Nephron (organoid): ENCODE measurements around the gene RCE1.
A peak's percentile ranks its signal among the peaks of the same experiment; 100 is the strongest.

Experiments
- H3K27ac Mint-ChIP-seq, 3 experiments: 2 replicates each; pipeline ENCODE4 v1.8.0; 2020; ENCODE audit warnings: mixed read lengths in 3 of 3, mild to moderate bottlenecking in 2 of 3, moderate library complexity in 1 of 3
- H3K27me3 Mint-ChIP-seq: 2 replicates; pipeline ENCODE4 v1.8.0; 2021; ENCODE audit warnings: low read depth, mild to moderate bottlenecking, moderate library complexity, mixed read lengths
- H3K36me3 Mint-ChIP-seq: 2 replicates; pipeline ENCODE4 v1.8.0; 2020; ENCODE audit warnings: low read depth, mixed read lengths
- H3K4me1 Mint-ChIP-seq: 2 replicates; pipeline ENCODE4 v1.8.0; 2020; ENCODE audit warnings: mixed read lengths
- H3K4me3 Mint-ChIP-seq, 3 experiments: 2 replicates each; pipeline ENCODE4 v1.8.0; 2020; ENCODE audit warnings: mild to moderate bottlenecking in 3 of 3, mixed read lengths in 3 of 3, moderate library complexity in 2 of 3
- H3K9me3 Mint-ChIP-seq: 2 replicates; pipeline ENCODE4 v1.8.0; 2020; ENCODE audit warnings: mixed read lengths
- TF ChIP-seq, protein P1 (sequence below), 3 experiments: fragments of 200-600 bp; sonication (generic); IDR thresholded peaks; one replicate each; pipeline ENCODE4 v1.5.0; 2021; ENCODE audit warnings: antibody characterized with exemption in 3 of 3; ENCODE audit not compliant: unreplicated experiment in 3 of 3

The RCE1 gene

DNA sequence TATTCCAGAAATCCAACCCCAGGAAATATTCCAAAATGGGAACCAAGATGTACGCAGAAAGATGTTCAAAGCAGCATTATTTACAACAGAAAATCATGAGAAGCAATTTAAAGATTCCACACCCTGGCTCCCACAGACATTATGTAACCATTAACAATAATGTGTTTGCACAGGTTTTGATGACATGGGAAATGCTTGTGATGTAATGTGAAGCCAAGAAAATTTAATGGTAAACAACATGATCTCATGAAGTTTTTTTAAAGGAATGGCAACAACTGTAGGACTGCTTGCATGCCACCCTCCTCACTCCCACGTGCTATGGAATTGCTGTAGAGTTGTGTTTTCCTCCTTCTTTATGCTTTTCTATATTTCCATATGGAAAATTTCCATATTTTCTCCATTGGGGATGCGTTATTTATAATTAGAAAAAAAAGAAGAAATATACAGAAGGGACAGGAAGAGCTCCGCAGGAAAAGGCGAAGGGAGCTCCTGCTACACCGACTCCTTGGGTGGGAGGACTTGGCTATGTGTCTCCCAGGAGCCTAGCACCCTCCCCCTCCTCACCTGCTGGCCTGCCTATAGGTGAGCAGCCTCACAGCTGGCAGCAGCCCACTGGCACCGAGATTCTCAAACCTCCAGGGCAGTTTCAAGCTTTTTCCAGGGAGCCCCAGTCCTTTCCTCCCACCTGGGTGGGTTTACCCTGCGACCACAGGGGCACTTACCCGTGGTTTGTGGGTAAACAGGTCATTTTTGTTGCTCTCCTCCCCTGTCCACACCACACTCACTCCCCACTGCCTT is 34.5 kb downstream of the RCE1 start:
- TF ChIP-seq, protein P1, sequence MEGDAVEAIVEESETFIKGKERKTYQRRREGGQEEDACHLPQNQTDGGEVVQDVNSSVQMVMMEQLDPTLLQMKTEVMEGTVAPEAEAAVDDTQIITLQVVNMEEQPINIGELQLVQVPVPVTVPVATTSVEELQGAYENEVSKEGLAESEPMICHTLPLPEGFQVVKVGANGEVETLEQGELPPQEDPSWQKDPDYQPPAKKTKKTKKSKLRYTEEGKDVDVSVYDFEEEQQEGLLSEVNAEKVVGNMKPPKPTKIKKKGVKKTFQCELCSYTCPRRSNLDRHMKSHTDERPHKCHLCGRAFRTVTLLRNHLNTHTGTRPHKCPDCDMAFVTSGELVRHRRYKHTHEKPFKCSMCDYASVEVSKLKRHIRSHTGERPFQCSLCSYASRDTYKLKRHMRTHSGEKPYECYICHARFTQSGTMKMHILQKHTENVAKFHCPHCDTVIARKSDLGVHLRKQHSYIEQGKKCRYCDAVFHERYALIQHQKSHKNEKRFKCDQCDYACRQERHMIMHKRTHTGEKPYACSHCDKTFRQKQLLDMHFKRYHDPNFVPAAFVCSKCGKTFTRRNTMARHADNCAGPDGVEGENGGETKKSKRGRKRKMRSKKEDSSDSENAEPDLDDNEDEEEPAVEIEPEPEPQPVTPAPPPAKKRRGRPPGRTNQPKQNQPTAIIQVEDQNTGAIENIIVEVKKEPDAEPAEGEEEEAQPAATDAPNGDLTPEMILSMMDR (IDR thresholded peaks at IDR 0.05; ENCODE audit: unreplicated experiment in 3 of 3): no peak
- Mint-ChIP-seq H3K9me3 (no peaks in the 10 kb centered on the region), H3K27me3 (no peaks in the 10 kb centered on the region), H3K4me1 (peaks cover 85% of the 10 kb centered on the region), H3K4me3 (peak overlapping the region in 2 of 3 experiments; percentile 31 to 34), H3K36me3 (no peaks in the 10 kb centered on the region), H3K27ac (peak overlapping the region; percentile 71 to 91 (median 82))

DNA sequence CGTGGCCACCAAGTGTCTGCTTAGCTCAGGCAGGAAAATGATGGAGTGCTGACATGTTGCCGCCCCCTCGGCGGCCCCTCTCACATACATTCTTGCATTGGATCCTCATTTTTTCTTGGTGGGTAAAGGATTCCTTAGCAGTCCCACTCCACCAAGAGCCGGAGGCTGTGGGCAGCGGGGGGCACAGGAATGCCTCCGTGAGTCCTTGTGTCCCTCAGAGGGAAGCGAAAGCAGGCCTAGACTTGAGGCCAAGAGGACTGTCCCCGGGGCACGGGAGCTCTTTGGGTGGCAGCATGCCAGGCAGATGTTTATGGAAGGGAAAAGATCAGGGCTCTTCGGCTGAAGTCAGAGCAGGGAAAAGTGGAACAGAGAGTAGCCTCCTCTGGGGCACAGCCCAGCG is 35.2 kb downstream of the RCE1 start:
- TF ChIP-seq, protein P1 (IDR thresholded peaks at IDR 0.05; ENCODE audit: unreplicated experiment in 3 of 3): no peak
- Mint-ChIP-seq H3K9me3 (no peaks in the 10 kb centered on the region), H3K27me3 (no peaks in the 10 kb centered on the region), H3K27ac (peak overlapping the region; percentile 71 to 91 (median 82)), H3K4me3 (peak overlapping the region in 2 of 3 experiments; percentile 25 to 34), H3K4me1 (peaks cover 92% of the 10 kb centered on the region), H3K36me3 (no peaks in the 10 kb centered on the region)

DNA sequence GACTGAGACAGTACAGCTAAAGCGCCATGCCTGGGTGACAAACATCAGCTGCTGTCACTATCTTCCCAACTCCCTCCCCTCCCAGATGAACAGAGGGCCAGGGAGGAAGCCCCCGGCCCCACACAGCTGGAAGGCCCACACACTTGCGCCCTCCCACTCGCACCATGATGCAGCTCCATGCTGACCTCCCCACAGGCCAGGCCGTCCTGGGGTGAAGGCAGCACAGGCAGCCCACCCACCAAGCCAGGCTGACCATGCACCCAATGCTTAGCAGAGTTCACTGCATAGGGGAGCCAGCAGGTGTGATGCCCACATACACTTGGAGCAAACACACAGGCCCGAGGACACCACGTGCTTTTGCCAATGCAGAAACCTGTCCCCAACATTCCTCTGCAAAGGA is 35.8 kb downstream of the RCE1 start:
- Mint-ChIP-seq H3K4me3 (no peak overlapping the region), H3K4me1 (peaks cover 94% of the 10 kb centered on the region), H3K27me3 (no peaks in the 10 kb centered on the region), H3K36me3 (no peaks in the 10 kb centered on the region), H3K27ac (peak overlapping the region in 1 of 3 experiments; percentile 62), H3K9me3 (no peaks in the 10 kb centered on the region)
- TF ChIP-seq, protein P1 (IDR thresholded peaks at IDR 0.05; ENCODE audit: unreplicated experiment in 3 of 3): no peak

DNA sequence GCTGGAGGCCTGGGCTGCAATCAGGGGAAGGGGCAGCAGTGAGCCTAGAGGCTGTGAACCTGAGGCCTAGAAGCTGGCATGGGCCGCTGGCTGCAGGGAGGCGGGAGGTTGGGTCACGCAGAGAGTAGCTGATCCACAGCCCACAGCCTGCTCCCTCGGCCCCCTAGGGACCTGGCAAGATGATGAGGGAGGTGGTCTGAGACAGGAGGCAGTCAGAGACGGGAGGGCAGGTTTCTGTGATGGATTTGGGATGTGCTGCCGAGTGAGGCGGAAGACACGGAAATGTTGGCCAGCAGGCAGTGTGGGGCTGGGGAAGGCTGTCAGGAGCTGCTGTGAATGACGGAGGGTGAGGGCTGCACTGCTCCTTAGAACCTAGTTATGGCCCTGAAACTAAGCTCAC is 36.3 kb downstream of the RCE1 start:
- no peak overlapping the region for H3K4me3 Mint-ChIP-seq
- peaks cover 89% of the 10 kb centered on the region for H3K4me1 Mint-ChIP-seq
- no peaks in the 10 kb centered on the region for H3K27me3 Mint-ChIP-seq
- TF ChIP-seq, protein P1 (IDR thresholded peaks at IDR 0.05; ENCODE audit: unreplicated experiment in 3 of 3): no peak
- H3K36me3 Mint-ChIP-seq: no peaks in the 10 kb centered on the region
- H3K27ac Mint-ChIP-seq: peak overlapping the region; percentile 29 to 68 (median 62)
- H3K9me3 Mint-ChIP-seq: no peaks in the 10 kb centered on the region

DNA sequence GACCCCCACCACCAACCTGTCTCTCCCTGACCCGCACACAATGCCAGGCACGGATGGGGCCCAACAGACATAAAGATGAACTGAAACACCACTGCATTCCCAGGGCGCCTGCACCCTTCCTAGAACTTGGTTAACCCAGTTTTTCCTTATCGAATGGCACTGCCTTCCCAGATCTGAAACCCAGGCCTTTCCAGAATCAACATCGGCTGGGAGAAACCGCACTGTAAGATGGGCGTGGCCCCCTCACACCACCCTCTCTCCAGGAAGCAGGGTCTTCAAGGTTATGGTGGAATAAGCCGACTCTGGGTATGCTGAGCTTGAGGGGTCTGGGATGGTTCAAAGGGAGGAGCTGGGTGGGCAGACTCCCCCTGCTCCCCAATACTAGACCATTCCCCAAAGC is 36.8 kb downstream of the RCE1 start:
- Mint-ChIP-seq H3K27ac (peak overlapping the region; percentile 29 to 68 (median 62)), H3K9me3 (no peaks in the 10 kb centered on the region), H3K4me3 (no peak overlapping the region), H3K27me3 (no peaks in the 10 kb centered on the region), H3K36me3 (no peaks in the 10 kb centered on the region), H3K4me1 (peaks cover 85% of the 10 kb centered on the region)
- TF ChIP-seq, protein P1 (IDR thresholded peaks at IDR 0.05; ENCODE audit: unreplicated experiment in 3 of 3): no peak
